ENCODE measurements around the gene STIM1.
"Not testable (repeated sequence)": the region's sequence is repeated elsewhere in the genome, so short reads cannot be mapped to it uniquely, and the experiment has no call there.

STIM1 gene

GRCh38 chr11:4017129-4017528, 161.7 kb downstream of the STIM1 start:
- DNase-seq (ENCODE audit: low spot score) (no peak), FAIRE-seq (no peak)

GRCh38 chr11:4018641-4019040, 163.2 kb downstream of the STIM1 start:
- FAIRE-seq (no peak), DNase-seq (ENCODE audit: low spot score) (no peak)

GRCh38 chr11:4019891-4020290, 164.4 kb downstream of the STIM1 start:
- DNase-seq (ENCODE audit: low spot score) (no peak), FAIRE-seq (no peak)

DNA sequence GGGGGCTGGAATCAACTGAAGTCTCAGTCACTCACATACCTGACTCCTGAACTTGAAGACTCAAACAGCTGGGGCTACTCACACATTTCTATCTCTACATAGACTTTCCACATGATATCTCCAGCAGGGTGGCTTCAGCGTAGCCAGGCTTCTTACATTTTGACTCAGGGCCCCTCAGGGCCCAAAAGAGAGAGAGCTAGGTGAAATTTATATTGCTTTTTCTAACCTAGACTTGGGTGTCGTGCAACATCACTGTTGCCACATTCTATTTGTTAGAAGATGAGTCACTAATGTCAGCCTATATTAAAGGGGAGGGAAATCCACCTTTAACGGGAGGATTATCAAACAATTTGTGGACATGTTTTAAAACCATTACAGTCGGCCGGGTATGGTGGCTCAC, 167.2 kb downstream of the STIM1 start:
- DNase-seq (ENCODE audit: low spot score), result no peak
- no peak for FAIRE-seq

DNA sequence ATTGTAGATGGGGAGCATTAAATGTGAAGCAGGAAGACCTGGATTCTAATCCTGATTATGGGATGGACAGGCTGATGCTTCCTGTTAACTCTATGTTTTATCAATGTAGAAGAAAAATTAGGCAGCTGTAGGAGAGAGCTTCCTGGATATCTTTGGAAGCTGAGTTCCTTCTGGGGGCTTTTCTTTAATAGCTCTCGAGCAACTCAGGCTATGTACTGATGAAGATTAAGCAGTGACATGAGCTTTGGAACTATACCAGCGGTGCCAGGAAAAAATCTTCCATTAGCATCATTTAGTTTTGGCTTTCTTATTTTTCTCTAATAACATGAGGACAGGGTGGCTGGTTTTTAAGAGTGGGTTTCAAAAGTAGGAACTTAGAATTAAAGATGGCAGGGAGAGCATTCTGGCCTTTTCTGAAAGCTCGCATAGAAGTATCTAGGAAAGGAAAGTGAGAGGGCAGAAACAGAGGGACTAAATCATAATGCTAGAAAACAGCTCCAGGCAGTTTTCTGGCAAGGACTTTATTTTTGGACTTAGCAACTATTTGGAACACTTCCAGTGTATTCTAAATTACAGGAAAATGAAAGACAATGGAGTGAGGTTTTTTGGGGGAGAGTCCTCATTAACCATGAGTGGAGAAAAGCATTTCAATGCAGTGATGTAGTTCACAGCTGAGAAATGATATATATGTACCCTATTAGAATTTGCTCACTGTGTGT, 169.9 kb downstream of the STIM1 start:
- no peak for FAIRE-seq
- no peak for DNase-seq (ENCODE audit: low spot score)

GRCh38 chr11:4025967-4026324, 170.5 kb downstream of the STIM1 start:
- no peak for DNase-seq (ENCODE audit: low spot score)
- FAIRE-seq, result no peak

DNA sequence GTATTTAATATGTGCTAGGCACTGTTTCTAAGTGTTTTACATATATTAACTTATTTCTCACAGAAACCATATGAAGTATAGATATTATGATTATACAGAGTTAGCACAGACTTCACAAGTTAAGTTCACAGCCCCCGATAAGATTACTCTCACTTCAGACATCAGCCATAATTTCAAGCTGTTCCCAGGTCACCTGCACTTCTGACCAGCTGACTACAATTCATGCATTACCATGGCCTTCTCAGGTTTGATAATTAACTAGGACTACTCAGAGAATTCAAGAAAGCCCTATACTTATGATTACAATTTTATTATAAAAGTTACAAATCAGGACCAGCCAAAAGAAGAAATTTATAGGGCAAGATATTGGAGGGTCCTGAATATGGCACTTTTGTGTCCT, 170.9 kb downstream of the STIM1 start:
- FAIRE-seq, result no peak
- DNase-seq (ENCODE audit: low spot score), result no peak

DNA sequence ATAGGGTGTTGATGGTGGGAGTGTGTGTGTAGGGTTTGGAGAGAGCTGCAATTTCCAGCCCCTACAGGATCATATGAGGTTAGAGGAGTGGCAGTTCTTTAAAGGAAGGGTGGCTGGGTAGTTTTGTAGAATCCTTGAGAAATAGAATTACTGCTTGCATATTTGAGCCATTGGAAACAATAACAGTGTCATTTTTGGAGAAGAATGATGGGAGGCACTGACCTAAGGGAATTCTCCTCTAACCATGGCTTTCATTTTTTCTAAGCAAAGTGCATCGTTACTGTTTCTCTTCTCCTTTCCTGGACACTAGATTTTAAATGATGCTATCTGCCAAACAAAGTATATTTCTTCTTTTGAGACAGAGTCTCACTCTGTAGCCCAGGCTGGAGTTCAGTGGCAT, 172.3 kb downstream of the STIM1 start:
- FAIRE-seq, result no peak
- no peak for DNase-seq (ENCODE audit: low spot score)

DNA sequence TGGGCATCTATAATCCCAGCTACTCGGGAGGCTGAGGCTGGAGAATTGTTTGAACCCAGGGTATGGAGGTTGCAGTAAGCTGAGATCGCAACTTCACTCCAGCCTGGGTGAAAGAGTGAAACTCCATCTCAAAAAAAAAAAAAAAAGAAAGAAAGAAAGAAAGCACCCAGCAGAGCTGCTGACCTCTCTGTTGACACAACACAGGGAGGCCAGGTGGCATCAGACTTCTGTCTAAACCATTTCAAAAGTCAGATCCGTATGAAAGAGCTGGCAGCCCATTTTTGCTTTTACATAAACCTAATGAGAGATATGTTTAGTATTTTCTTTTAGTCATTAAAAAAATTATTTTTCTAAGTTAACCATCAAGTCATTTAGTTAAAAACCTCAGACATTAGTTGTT, 174.7 kb downstream of the STIM1 start:
- FAIRE-seq (no peak), DNase-seq (ENCODE audit: low spot score) (no peak)

DNA sequence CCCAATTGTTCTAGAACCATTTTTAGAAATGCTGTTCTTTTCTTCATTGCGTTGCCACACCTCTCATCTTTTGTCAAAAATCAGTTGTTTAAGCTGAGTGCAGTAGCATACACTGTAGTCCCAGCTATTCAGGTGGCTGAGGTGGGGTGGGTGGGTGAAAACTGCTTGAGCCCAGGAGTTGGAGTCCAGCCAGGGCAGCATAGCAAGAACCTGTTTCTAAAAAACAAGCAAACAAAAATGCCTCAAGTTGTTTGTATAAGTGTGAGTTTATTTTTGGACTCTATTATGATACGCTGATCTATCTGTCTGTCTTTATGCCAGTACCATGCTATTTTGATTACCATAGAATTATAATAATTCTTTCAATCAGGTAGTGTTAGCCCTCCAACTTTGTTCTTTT, 176.6 kb downstream of the STIM1 start:
- DNase-seq (ENCODE audit: low spot score), result no peak
- no peak for FAIRE-seq

GRCh38 chr11:4035985-4036384, 180.5 kb downstream of the STIM1 start:
- FAIRE-seq (no peak), DNase-seq (ENCODE audit: low spot score) (no peak)

DNA sequence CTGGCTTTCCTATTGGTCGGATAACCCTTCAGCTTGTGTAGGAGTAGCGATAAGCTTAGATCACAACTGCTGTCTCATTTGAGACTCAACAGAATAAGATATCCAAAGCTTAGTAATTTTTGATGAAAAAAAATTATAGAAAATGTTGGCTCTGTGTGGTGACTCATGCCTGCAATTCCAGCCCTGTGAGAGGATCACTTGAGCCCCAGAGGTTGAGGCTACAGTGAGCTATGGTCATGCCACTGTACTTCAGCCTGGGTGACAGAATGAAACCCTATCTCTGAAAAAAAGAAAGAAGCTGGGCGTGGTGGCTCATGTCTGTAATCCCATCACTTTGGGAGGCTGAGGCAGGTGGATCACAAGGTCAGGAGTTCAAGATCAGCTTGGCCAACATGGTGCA, 183.5 kb downstream of the STIM1 start:
- DNase-seq (ENCODE audit: low spot score) (no peak), FAIRE-seq (no peak)

DNA sequence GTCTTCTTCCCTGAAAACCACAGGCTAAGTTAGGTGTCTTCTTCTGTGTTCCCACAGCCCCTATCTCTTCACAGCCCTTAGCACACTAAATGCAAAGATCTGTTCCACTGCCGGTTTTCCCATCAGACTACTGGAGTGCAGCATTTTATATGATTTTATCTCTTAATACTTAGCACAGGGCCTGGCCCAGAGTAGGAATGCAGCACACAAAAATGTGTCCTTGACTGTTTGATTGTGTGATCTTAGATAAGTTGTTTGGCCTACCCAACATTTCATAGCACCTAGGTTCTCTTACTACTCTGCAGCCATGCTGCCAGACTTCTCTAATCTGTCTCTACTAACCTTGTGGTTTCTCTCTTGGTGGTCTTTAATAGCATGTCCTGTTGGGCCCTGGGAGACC, 185.0 kb downstream of the STIM1 start:
- FAIRE-seq (no peak), DNase-seq (ENCODE audit: low spot score) (no peak)

- DNase-seq (ENCODE audit: low spot score), result no peak
- no peak for FAIRE-seq
These were observed 186.4 kb downstream of the STIM1 start for GRCh38 chr11:4041731-4042391.

DNA sequence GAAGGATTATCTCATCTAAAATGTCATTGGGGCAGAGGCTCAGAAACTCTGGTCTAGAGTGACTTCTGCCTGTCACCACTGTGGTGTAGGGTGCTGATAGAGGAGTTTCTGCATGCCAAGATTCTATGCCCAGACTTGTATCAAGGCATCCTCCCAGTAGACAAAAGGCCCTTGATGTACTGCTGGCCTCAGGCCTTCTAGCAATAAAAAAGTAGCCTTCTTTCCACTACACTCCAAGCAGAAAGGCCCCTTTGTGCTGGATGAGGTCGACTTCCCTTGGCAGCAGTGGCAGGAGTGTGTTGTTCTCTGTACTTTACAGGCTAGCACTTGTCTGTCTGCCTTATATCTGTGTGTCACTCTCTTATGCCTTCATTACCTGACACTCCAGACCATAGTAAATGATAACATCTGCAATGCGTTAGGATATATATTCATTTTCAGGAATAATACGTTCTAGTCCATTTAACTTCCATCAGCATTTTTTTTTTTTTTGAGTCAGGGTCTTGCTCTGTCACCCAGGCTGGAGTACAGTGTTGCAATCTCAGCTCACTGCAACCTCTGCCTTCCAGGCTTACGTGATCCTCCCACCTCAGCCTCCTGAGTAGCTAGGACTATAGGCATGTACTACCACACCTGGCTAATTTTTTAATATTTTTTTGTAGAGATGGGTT, 189.6 kb downstream of the STIM1 start:
- no peak for DNase-seq (ENCODE audit: low spot score)
- no peak for FAIRE-seq

DNA sequence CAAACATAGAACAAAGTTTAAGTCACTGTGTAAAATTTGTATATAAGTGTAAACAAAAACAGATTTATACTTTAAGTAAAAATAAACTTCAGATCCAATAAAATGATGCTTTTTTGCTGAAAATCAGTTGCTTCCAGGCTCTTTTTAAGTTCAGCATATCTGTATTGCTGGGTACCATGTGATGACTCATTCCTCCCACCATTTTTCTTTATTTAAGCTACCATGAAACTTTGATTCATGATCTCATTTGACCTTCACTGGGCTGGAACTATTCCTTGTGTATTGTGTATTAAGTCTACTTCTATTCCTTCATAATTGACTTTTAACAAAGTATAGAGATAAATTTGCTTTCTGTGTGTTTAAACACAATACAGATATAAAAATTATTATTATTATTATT, 192.9 kb downstream of the STIM1 start:
- no peak for DNase-seq (ENCODE audit: low spot score)
- no peak for FAIRE-seq

DNA sequence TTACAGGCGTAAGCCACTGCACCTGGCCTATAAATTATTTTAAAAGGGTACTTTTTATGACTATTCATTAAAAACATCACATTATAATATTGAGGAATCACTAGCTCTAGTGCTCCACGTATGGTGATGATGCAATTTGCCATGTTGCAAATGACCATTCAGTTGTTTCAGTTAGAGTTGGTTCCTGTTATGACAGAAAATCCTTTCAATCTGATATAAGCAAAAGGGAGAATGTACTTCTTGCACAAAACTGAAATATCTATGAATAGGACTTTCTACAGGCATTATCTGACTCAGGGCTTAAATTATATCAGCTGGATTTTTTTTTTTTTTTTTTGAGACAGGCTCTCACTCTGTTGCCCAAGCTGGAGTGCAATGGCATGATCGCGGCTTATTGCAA, 193.5 kb downstream of the STIM1 start:
- FAIRE-seq, result no peak
- no peak for DNase-seq (ENCODE audit: low spot score)

- no peak for FAIRE-seq
- DNase-seq (ENCODE audit: low spot score), result no peak
These were observed 194.7 kb downstream of the STIM1 start for GRCh38 chr11:4050138-4050537.

DNA sequence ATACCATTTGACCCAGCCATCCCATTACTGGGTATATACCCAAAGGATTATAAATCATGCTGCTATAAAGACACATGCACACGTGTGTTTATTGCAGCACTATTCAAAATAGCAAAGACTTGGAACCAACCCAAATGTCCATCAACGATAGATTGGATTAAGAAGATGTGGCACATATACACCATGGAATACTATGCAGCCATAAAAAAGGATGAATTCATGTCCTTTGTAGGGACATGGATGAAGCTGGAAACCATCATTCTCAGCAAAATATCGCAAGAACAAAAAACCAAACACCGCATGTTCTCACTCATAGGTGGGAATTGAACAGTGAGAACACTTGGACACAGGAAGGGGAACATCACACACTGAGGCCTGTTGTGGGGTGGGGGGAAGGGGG, 197.7 kb downstream of the STIM1 start:
- not testable (repeated sequence) for FAIRE-seq; DNase-seq (ENCODE audit: low spot score)

- DNase-seq (ENCODE audit: low spot score) (no peak), FAIRE-seq (no peak)
These were observed 199.2 kb downstream of the STIM1 start for GRCh38 chr11:4054643-4055042.

GRCh38 chr11:4059424-4059823, 204.0 kb downstream of the STIM1 start:
- FAIRE-seq (no peak), DNase-seq (ENCODE audit: low spot score) (no peak)

GRCh38 chr11:4060182-4060923, 204.9 kb downstream of the STIM1 start:
- DNase-seq (ENCODE audit: low spot score), result no peak
- FAIRE-seq, result no peak

Measured in urothelium cell line (cell line).